HG02884 (cell line): ENCODE data around the gene SSTR1.

ENCODE experiments used
- ATAC-seq: cut with Tn5 transposase; IDR thresholded peaks from one replicate; pipeline ENCODE4 v1.9.1; 2021; ENCODE audit warnings: mild to moderate bottlenecking, moderate library complexity; ENCODE audit not compliant: unreplicated experiment

SSTR1 gene

DNA sequence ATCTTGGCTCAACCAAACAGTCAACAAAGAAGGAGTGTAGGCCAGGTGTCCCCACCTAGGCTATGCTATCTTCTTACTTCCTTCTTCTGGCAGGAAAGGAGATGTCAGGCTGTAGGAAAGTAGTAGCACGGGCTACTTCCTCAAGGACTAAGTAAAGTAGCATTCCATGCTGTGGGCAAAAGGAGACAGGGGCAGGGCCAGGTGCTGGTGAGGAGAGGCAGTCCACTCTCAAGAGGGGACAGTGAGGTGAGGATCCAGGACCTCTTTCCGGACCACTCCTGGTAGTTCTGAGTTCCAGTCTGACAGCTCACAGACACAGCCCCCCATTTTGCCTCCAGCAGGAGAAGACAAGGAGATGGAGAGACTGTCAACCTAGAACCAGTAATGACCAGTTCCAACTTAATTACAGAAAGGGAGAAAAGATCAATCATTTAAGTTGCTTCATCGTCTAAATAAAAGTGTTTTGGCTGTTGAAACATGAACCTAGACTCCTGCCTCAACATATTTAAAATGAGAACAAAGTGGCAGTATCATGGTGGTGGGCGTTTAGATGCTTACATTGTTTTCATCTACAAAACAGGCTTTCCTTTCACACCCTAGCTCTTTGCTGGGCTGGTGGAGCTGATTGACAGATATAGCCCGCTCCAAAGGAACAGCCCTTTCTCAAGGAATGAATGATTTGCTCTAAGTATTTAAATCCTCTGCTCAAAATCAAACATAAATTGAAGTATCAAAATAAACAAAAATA lies 5.1 kb upstream of the SSTR1 start:
- no peak for ATAC-seq

GRCh38 chr14:38203929-38204718 lies 3.6 kb upstream of the SSTR1 start:
- ATAC-seq = no peak

- no peak for ATAC-seq
Observed at GRCh38 chr14:38204719-38205115, 3.0 kb upstream of the SSTR1 start.

DNA sequence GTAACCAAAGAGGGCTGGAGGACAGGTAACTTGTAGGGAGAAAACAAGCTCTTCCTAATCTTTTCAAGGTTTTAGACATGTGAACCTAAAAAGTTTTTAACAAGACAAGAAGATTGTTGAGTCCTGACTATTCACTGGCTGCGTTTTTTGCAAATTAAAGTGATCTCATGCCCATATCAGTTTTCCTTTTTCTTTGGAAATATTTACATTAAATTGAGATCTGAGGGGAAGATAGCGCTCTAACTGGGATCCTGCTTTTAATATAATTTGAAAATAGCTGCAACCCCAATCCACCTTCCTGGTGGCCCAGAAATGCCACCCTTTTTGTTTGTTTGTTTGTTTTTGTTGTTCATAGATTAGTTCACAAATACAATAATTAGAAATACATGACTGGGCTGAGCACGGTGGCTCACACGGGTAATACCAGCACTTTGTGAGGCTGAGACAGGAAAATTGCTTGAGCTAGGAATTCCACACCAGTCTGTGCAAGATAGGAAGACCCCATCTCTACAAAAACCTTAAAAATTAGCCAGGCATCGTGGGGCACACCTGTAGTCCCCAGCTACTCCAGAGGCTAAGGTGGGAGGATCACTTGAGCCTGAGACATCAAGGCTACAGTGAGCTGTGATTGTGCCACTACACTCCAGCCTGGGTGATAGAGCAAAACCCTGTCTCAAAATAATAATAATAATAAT lies 2.4 kb upstream of the SSTR1 start:
- no peak for ATAC-seq

DNA sequence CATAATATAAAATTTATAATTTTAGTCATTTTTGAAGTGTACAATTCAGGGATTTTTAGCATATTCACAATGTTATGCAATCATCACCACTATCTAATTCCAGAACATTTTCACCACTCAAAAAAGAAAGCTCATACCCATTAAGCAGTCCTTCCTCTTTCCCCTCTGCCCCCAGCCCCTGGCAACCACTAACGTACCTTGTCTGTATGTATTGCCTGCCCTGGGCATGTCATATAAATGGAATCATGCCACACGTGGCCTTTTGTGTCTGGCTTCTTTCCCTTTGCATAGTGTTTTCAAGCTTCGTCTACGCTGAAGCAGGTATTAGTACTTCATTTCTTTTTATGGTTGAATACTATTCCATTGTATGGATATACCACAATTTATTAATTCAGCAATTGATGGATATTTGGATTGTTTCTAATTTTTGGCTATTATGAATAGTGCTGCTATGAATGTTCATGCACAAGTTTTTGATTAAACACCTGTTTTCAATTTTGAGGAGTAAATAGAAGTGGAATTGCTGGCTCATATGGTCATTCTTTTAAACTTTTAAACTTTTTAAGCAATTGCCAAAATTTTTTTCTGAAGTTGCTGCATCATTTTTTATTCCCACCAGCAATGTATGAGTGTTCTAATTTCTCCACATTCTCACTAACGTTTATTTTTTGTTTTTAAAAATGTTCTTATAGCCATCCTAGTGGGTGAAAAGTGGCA lies 1.6 kb upstream of the SSTR1 start:
- no peak for ATAC-seq

GRCh38 chr14:38206689-38207376 lies 871 bp upstream of the SSTR1 start:
- ATAC-seq = no peak

DNA sequence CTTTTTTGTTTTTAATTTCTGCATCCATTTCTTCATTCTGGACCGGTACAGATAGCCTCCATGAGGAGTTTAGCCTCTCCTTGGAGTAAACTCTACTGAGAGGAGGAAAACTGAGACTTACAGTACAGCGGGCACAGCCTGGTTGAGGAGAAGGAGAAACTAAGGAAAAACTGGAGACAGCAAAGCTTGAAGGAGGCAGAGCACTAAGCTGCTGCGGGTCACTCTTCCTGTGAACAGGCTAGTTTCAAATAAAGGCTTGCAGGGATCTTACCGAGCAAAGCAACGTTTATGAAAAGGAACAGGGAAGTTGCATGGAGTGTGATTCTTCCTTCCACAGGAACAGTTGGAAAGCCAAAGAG lies 348 bp upstream of the SSTR1 start:
- ATAC-seq = no peak

DNA sequence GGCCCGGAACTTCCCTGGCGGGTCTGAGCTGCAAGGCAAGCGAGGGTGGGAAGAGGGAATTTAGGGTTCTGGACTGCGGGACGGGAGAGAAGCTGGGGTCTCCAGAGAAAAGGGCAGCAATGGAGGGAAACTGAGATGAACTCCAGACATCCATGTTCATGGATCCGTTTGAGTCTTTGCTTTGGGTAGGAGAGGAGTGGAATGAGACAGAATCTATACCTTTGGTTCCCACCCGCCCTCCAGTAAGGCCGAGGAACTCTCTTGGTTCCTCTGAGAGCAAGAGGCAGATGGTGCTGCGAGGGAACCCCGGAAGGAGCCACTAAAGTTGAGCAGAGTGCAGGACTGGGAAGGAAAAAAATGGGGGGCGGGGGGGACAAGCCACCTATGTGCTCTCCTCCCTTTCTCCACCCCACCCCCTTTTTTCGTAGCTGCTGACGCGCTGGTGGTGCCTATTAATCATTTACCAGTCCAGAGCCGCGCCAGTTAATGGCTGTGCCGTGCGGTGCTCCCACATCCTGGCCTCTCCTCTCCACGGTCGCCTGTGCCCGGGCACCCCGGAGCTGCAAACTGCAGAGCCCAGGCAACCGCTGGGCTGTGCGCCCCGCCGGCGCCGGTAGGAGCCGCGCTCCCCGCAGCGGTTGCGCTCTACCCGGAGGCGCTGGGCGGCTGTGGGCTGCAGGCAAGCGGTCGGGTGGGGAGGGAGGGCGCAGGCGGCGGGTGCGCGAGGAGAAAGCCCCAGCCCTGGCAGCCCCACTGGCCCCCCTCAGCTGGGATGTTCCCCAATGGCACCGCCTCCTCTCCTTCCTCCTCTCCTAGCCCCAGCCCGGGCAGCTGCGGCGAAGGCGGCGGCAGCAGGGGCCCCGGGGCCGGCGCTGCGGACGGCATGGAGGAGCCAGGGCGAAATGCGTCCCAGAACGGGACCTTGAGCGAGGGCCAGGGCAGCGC lies 1.2 kb downstream of the SSTR1 start:
- ATAC-seq = no peak

DNA sequence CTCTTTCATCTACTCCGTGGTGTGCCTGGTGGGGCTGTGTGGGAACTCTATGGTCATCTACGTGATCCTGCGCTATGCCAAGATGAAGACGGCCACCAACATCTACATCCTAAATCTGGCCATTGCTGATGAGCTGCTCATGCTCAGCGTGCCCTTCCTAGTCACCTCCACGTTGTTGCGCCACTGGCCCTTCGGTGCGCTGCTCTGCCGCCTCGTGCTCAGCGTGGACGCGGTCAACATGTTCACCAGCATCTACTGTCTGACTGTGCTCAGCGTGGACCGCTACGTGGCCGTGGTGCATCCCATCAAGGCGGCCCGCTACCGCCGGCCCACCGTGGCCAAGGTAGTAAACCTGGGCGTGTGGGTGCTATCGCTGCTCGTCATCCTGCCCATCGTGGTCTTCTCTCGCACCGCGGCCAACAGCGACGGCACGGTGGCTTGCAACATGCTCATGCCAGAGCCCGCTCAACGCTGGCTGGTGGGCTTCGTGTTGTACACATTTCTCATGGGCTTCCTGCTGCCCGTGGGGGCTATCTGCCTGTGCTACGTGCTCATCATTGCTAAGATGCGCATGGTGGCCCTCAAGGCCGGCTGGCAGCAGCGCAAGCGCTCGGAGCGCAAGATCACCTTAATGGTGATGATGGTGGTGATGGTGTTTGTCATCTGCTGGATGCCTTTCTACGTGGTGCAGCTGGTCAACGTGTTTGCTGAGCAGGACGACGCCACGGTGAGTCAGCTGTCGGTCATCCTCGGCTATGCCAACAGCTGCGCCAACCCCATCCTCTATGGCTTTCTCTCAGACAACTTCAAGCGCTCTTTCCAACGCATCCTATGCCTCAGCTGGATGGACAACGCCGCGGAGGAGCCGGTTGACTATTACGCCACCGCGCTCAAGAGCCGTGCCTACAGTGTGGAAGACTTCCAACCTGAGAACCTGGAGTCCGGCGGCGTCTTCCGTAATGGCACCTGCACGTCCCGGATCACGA lies 2.2 kb downstream of the SSTR1 start:
- no peak for ATAC-seq

DNA sequence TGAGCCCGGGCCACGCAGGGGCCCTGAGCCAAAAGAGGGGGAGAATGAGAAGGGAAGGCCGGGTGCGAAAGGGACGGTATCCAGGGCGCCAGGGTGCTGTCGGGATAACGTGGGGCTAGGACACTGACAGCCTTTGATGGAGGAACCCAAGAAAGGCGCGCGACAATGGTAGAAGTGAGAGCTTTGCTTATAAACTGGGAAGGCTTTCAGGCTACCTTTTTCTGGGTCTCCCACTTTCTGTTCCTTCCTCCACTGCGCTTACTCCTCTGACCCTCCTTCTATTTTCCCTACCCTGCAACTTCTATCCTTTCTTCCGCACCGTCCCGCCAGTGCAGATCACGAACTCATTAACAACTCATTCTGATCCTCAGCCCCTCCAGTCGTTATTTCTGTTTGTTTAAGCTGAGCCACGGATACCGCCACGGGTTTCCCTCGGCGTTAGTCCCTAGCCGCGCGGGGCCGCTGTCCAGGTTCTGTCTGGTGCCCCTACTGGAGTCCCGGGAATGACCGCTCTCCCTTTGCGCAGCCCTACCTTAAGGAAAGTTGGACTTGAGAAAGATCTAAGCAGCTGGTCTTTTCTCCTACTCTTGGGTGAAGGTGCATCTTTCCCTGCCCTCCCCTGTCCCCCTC lies 3.0 kb downstream of the SSTR1 start:
- ATAC-seq = no peak

- ATAC-seq = no peak
Observed at GRCh38 chr14:38211255-38211735, 3.6 kb downstream of the SSTR1 start.

GRCh38 chr14:38212111-38212510 lies 4.4 kb downstream of the SSTR1 start:
- ATAC-seq = no peak

DNA sequence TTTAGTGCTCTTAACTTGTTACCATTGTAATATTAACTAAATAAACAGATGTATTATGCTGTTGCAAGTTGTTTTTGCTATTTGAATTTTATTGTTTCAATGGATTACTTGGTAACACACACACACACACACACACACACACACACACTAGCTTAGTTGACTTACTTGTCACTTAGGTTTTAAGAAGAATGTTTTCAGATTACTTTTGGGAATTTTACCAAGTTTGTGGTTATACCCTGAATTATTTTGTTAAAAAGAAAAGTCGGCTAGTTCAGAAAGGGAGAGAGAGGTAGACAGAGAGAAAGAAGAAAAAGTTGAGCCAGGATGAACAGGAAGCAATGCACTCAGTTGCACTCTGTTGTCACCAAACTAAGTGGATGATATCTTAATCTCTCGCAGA lies 5.3 kb downstream of the SSTR1 start:
- no peak for ATAC-seq

DNA sequence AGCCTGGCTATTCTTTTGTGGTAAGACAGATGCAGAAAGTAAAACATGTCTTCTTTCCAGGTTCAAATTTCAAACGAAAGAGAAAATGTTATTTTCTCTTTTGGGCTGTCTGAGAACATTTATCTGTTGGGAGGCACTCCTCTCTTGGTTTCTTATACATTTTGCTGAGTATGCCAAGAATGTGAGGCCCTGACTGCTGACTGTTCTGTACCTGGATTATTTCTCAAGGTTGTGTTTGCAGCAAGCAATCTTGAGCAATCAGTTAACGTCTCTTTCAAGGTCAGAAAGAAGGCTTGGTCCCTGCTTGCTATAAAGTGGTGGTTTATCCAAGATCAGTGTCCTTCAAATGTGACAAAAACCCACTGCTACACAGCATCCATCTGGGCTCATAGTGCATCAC lies 9.8 kb downstream of the SSTR1 start:
- ATAC-seq = no peak

- ATAC-seq = no peak
Observed at GRCh38 chr14:38221077-38221476, 13.4 kb downstream of the SSTR1 start.

- no peak for ATAC-seq
Observed at GRCh38 chr14:38224338-38224737, 16.6 kb downstream of the SSTR1 start.

DNA sequence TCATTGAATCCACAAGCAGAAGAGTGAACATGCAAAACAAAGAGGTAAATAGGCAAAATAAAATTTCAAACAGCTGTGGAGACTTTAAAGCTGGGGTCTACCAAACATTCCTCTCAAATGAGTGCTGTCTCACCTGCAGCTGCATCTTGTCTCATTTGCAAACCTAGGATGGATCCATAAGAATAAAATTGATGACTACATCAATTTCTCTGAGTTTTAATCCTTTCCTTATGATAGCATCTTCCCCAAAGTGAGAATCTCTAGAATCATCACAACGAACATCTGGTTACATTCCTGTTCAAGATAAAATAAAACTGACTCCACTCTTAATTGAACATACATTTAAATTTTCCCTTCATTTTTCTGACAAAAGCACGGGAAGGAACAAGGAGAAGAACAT lies 18.2 kb downstream of the SSTR1 start:
- no peak for ATAC-seq

DNA sequence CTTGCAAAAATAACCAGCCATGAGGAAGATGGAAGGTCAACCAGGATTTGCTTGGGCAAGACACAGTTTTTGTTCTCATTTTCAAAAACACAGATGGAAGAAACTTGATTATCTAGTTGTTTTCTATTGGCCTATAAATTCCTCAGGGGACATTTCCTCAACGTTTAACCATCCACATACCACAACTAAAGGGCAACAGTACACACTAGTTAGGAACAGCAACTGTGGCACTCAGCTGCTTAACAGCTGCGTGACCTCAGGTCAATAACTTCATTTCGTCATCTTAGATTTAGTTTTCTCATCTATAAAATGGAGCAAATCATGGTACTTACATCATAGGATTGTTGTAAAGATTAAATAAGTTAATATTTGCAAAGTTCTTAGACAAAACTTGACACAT lies 18.7 kb downstream of the SSTR1 start:
- no peak for ATAC-seq
